Measurements from ENCODE around the gene FBLN2.

The FBLN2 gene

DNA sequence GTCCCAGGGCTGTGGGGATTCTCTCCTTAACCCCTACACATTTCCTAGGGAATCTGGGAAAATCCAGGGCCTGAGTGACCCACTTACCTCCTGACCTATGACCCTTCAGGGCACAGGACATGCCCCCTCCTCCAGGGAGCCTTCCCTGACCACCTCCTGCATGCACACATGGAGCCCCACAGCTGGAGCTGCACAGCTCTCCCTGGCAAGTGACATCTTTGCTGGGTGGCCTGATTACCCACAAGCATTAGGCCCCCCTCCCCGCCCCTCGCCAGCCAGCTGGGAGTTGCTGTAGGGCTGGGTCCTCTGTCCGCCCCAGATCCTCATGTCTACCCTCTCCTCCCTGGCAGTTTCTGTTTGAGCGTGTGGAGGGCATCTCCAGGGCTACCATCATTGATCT, 47.4 kb upstream of the FBLN2 start:
- H3K9me3 ChIP-seq (ENCODE audit: insufficient read depth, low read length): no peaks in the 10 kb centered on the region
- H3K27me3 ChIP-seq (ENCODE audit: low read depth, low read length): 0 out of 2 replicates have a peak, but pooled peaks cover 17% of the 10 kb centered on the region
- H3K36me3 ChIP-seq (replicated peaks; ENCODE audit: low read depth, low read length): no peaks in the 10 kb centered on the region
- no peak for TF ChIP-seq EZH2phosphoT487 (IDR thresholded peaks at IDR 0.05; ENCODE audit: low read depth)
- TF ChIP-seq, protein P1, sequence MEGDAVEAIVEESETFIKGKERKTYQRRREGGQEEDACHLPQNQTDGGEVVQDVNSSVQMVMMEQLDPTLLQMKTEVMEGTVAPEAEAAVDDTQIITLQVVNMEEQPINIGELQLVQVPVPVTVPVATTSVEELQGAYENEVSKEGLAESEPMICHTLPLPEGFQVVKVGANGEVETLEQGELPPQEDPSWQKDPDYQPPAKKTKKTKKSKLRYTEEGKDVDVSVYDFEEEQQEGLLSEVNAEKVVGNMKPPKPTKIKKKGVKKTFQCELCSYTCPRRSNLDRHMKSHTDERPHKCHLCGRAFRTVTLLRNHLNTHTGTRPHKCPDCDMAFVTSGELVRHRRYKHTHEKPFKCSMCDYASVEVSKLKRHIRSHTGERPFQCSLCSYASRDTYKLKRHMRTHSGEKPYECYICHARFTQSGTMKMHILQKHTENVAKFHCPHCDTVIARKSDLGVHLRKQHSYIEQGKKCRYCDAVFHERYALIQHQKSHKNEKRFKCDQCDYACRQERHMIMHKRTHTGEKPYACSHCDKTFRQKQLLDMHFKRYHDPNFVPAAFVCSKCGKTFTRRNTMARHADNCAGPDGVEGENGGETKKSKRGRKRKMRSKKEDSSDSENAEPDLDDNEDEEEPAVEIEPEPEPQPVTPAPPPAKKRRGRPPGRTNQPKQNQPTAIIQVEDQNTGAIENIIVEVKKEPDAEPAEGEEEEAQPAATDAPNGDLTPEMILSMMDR (IDR thresholded peaks at IDR 0.05; ENCODE audit: low read depth, low read length): no peak
- no peak overlapping the region for H2AFZ ChIP-seq (ENCODE audit: low read depth, low read length)
- H4K20me1 ChIP-seq (ENCODE audit: insufficient read depth, low read length): no peaks in the 10 kb centered on the region; the same call in 1 of the 2 replicates
- H3K4me3 ChIP-seq (ENCODE audit: low read length): no peak overlapping the region
- no peak overlapping the region for H3K9ac ChIP-seq (ENCODE audit: low read length)
- no peak overlapping the region for H3K4me2 ChIP-seq (ENCODE audit: low read length)
- peaks cover 16% of the 10 kb centered on the region for H3K4me1 ChIP-seq (ENCODE audit: low read length)
- H3K79me2 ChIP-seq (ENCODE audit: low read length): no peaks in the 10 kb centered on the region
- no peak overlapping the region for H3K27ac ChIP-seq (ENCODE audit: low read length)

DNA sequence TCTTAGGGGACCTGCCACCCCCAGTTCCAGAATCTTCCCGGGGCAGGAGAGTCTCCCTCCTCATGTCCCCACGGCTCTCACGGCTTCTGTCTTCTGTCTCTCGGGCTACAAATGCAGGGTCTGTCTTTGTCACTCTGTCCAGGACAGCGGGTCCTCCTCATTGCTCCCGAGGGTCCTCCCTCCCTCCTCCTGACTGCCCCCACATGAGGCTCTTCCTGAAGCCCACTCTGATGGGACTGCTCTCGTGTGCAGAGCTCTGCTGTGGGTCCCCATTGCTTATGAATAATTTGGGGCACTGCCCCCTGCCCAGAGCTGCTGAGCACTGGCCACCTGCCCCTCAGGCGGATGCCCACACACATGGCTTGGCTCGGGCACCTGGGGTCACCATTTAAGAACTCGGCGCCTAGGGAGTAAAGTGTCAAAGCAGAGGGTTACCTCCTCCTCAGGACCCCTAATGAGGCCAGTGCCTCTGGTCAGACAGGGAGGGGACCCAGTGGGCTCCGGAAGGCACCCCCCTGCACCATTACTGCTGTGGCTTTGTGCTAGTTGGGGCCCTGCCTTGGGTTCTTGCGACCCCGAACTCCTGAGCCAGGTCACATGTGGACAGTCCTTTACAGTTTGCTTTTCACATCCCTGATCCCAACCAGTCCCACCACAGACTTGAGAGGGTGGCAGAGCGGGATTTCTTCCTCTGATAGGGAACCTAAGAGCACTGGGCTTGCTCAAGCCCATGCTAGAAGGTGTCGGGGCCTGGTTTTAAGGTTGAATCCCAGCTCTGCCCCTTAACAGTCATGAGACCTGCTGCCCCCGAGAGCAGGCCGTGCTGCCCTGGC, 46.8 kb upstream of the FBLN2 start:
- no peak overlapping the region for H3K4me3 ChIP-seq (ENCODE audit: low read length)
- no peaks in the 10 kb centered on the region for H3K36me3 ChIP-seq (replicated peaks; ENCODE audit: low read depth, low read length)
- no peak overlapping the region for H3K4me2 ChIP-seq (ENCODE audit: low read length)
- TF ChIP-seq EZH2phosphoT487 (IDR thresholded peaks at IDR 0.05; ENCODE audit: low read depth): no peak
- TF ChIP-seq, protein P1 (IDR thresholded peaks at IDR 0.05; ENCODE audit: low read depth, low read length): no peak
- 0 out of 2 replicates have a peak, but pooled peaks cover 17% of the 10 kb centered on the region for H3K27me3 ChIP-seq (ENCODE audit: low read depth, low read length)
- no peak overlapping the region for H3K9ac ChIP-seq (ENCODE audit: low read length)
- H3K4me1 ChIP-seq (ENCODE audit: low read length): peaks cover 9% of the 10 kb centered on the region
- H3K79me2 ChIP-seq (ENCODE audit: low read length): no peaks in the 10 kb centered on the region
- H2AFZ ChIP-seq (ENCODE audit: low read depth, low read length): no peak overlapping the region
- no peak overlapping the region for H3K27ac ChIP-seq (ENCODE audit: low read length)
- H3K9me3 ChIP-seq (ENCODE audit: insufficient read depth, low read length): no peaks in the 10 kb centered on the region
- no peaks in the 10 kb centered on the region; the same call in 1 of the 2 replicates for H4K20me1 ChIP-seq (ENCODE audit: insufficient read depth, low read length)

DNA sequence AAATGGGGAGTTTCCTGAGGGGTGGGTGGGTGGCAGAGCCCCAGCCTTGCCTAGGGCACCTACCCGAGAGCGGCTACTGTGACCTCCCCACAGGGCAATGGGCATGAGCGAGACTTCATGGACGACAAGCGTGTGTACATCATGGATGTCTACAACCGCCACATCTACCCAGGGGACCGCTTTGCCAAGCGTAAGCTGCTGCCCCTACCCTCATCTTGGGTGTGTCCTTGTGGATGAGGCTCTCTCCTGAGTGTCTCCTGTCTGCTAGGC, 46.2 kb upstream of the FBLN2 start:
- no peak overlapping the region for H3K9ac ChIP-seq (ENCODE audit: low read length)
- no peak overlapping the region for H3K27ac ChIP-seq (ENCODE audit: low read length)
- no peaks in the 10 kb centered on the region for H3K9me3 ChIP-seq (ENCODE audit: insufficient read depth, low read length)
- no peaks in the 10 kb centered on the region for H3K36me3 ChIP-seq (replicated peaks; ENCODE audit: low read depth, low read length)
- TF ChIP-seq EZH2phosphoT487 (IDR thresholded peaks at IDR 0.05; ENCODE audit: low read depth): no peak
- TF ChIP-seq, protein P1 (IDR thresholded peaks at IDR 0.05; ENCODE audit: low read depth, low read length): no peak
- no peaks in the 10 kb centered on the region; the same call in 1 of the 2 replicates for H4K20me1 ChIP-seq (ENCODE audit: insufficient read depth, low read length)
- H3K27me3 ChIP-seq (ENCODE audit: low read depth, low read length): 0 out of 2 replicates have a peak, but pooled peaks cover 17% of the 10 kb centered on the region
- no peak overlapping the region for H2AFZ ChIP-seq (ENCODE audit: low read depth, low read length)
- H3K79me2 ChIP-seq (ENCODE audit: low read length): no peaks in the 10 kb centered on the region
- H3K4me1 ChIP-seq (ENCODE audit: low read length): peaks cover 4% of the 10 kb centered on the region
- H3K4me2 ChIP-seq (ENCODE audit: low read length): no peak overlapping the region
- H3K4me3 ChIP-seq (ENCODE audit: low read length): no peak overlapping the region

DNA sequence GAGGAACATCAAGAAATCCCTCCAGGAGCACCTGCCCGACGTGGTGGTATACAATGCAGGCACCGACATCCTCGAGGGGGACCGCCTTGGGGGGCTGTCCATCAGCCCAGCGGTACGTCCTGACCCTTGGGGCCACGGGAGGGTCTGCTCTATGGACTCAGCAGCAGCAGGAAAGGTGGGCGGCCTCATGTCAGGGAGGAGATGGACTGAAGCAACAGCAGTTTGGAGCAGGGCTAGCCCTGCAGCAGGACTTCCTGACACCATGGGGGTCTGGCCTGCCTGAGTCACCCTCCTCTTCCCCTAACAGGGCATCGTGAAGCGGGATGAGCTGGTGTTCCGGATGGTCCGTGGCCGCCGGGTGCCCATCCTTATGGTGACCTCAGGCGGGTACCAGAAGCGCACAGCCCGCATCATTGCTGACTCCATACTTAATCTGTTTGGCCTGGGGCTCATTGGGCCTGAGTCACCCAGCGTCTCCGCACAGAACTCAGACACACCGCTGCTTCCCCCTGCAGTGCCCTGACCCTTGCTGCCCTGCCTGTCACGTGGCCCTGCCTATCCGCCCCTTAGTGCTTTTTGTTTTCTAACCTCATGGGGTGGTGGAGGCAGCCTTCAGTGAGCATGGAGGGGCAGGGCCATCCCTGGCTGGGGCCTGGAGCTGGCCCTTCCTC, 44.6 kb upstream of the FBLN2 start:
- H3K79me2 ChIP-seq (ENCODE audit: low read length): no peaks in the 10 kb centered on the region
- H3K4me2 ChIP-seq (ENCODE audit: low read length): no peak overlapping the region
- TF ChIP-seq EZH2phosphoT487 (IDR thresholded peaks at IDR 0.05; ENCODE audit: low read depth): no peak
- TF ChIP-seq, protein P1 (IDR thresholded peaks at IDR 0.05; ENCODE audit: low read depth, low read length): no peak
- H3K36me3 ChIP-seq (replicated peaks; ENCODE audit: low read depth, low read length): no peaks in the 10 kb centered on the region
- 0 out of 2 replicates have a peak, but pooled peaks cover 14% of the 10 kb centered on the region for H3K27me3 ChIP-seq (ENCODE audit: low read depth, low read length)
- no peaks in the 10 kb centered on the region; the same call in none of the 2 replicates for H4K20me1 ChIP-seq (ENCODE audit: insufficient read depth, low read length)
- H2AFZ ChIP-seq (ENCODE audit: low read depth, low read length): no peak overlapping the region
- H3K4me1 ChIP-seq (ENCODE audit: low read length): no peaks in the 10 kb centered on the region
- H3K27ac ChIP-seq (ENCODE audit: low read length): no peak overlapping the region
- no peak overlapping the region for H3K9ac ChIP-seq (ENCODE audit: low read length)
- no peak overlapping the region for H3K4me3 ChIP-seq (ENCODE audit: low read length)
- H3K9me3 ChIP-seq (ENCODE audit: insufficient read depth, low read length): no peaks in the 10 kb centered on the region
